K562 (cell line): ENCODE measurements around the gene NCOR2. TPM values are rescaled to one million over a fixed set of nuclear protein-coding genes. Genes with fewer than 3 reads are reported as not detected.

Source experiments
- ARID2 ChIP-seq: fragments of 450-650 bp; IDR thresholded peaks from 2 replicates; pipeline ENCODE4 v1.6.1; 2017; ENCODE audit warnings: antibody characterized with exemption, mild to moderate bottlenecking
- C11orf30 ChIP-seq: fragments of 450-650 bp; IDR thresholded peaks from 2 replicates; pipeline ENCODE4 v1.6.1; 2016; ENCODE audit warnings: low read depth, mild to moderate bottlenecking
- CTCF ChIP-seq, 3 experiments: IDR thresholded peaks in 2 of 3; conservative IDR thresholded peaks in 1 of 3; 2 replicates each; pipeline ENCODE4 v1.5.1; 2011 to 2012; ENCODE audit warnings: low read length in 3 of 3, mild to moderate bottlenecking in 3 of 3, control low read depth in 2 of 3, improper control_type of control experiment in 1 of 3, inconsistent platforms in 1 of 3, low read depth in 1 of 3, mixed read lengths in 1 of 3, moderate library complexity in 1 of 3; ENCODE audit not compliant: insufficient read depth in 2 of 3
- E2F4 ChIP-seq: sonication (generic); formaldehyde crosslinking; IDR thresholded peaks from 2 replicates; pipeline ENCODE4 v1.8.0; 2022; ENCODE audit warnings: mild to moderate bottlenecking, low read depth, missing genetic modification reagents
- GABPB1 ChIP-seq: sonication (generic); formaldehyde crosslinking; IDR thresholded peaks from 2 replicates; pipeline ENCODE4 v1.8.0; 2022; ENCODE audit warnings: mild to moderate bottlenecking, missing genetic modification reagents
- GATAD2A ChIP-seq: fragments of 450-650 bp; IDR thresholded peaks from 2 replicates; pipeline ENCODE4 v1.6.1; 2017
- HNRNPK ChIP-seq: fragments of 200-400 bp; formaldehyde crosslinking; IDR thresholded peaks from one replicate; pipeline ENCODE4 v1.6.1; 2018; ENCODE audit warnings: mild to moderate bottlenecking, low read depth, low read length; ENCODE audit not compliant: poor library complexity, severe bottlenecking
- KAT2B ChIP-seq: IDR thresholded peaks from one replicate; pipeline ENCODE4 v1.6.1; 2012; ENCODE audit warnings: low read depth, mild to moderate bottlenecking, control low read depth, inconsistent platforms, low read length, moderate library complexity
- NFATC3 ChIP-seq: fragments of 450-650 bp; IDR thresholded peaks from 2 replicates; pipeline ENCODE4 v1.6.1; 2017; ENCODE audit warnings: mild to moderate bottlenecking
- THAP7 ChIP-seq: fragments of 250-450 bp; sonication (Bioruptor Pico); IDR thresholded peaks from 2 replicates; pipeline ENCODE4 v1.5.0; 2021
- ZBTB40 ChIP-seq, 2 experiments: fragments of 450-650 bp in 1 of 2; sonication (generic) in 1 of 2; formaldehyde crosslinking in 1 of 2; IDR thresholded peaks; 2 replicates each; pipeline versions ENCODE4 v1.7.1 to v1.9.0; 2016 to 2022; ENCODE audit warnings: inconsistent platforms in 1 of 2, mild to moderate bottlenecking in 1 of 2, missing genetic modification reagents in 1 of 2
- ZKSCAN1 ChIP-seq: fragments of 150-350 bp; IDR thresholded peaks from 2 replicates; pipeline ENCODE4 v1.6.1; 2016; ENCODE audit warnings: low read depth, low read length
- polyA plus RNA-seq, 8 experiments: library from polyadenylated mRNA; depleted of rRNA in 4 of 8; stranded (reverse) in 5 of 8; unstranded in 3 of 8; fragments of >200 nt; fragmentation: Nextera tagmentation in 2 of 8; fragmentation: Illumina TruSeq in 1 of 8; extraction: Ambion mirVana in 2 of 8; extraction: Trizol in 1 of 8; gene quantifications; 2 replicates each; pipeline versions ENCODE4 v1.2.1 to v1.2.3, GENCODE V29; 2011 to 2014; ENCODE audit warnings: inconsistent platforms in 1 of 8, missing spikeins in 1 of 8
- total RNA-seq, 7 experiments: library from RNA; depleted of rRNA in 6 of 7; stranded (reverse); fragments of >200 nt in 6 of 7; fragmentation: Illumina TruSeq in 2 of 7; extraction: Trizol in 2 of 7; gene quantifications; 2 replicates each; pipeline versions ENCODE4 v1.2.1 to v1.2.3, GENCODE V29; 2011 to 2021; ENCODE audit warnings: low replicate concordance in 1 of 7

The NCOR2 gene
- total and polyA plus RNA-seq, 9 of the 15 experiments (the other 6 are each of a cell fraction or from before 2014, with no cell fraction given) = 0.18 to 126 (median 8.4) TPM

GRCh38 chr12:124567673-124568373 lies 411 bp upstream of the NCOR2 start (continued):
- TF ChIP-seq E2F4 (CRISPR knock-in tag) (no peak), NFATC3 (no peak), HNRNPK (no peak), ZKSCAN1 (no peak), C11orf30 (no peak), GATAD2A (0 out of 2 replicates have a peak, but pooled peaks have one; percentile 8), GABPB1 (CRISPR knock-in tag) (peak; percentile 56; the same call in 1 of the 2 replicates), THAP7 (CRISPR knock-in tag) (no peak), ARID2 (no peak), CTCF (IDR thresholded peaks at IDR 0.05 in 2 of 3, conservative IDR thresholded peaks at IDR 0.05 in 1 of 3; ENCODE audit: insufficient read depth in 2 of 3, low read depth in 1 of 3, low read length in 3 of 3) (0 out of 6 replicates have a peak, but pooled peaks of 1 of the 3 experiments have one; percentile 9), ZBTB40 (IDR thresholded peaks at IDR 0.05) (peak; percentile 16; the same call in 1 of the 2 replicates), ZBTB40 (CRISPR knock-in tag; IDR thresholded peaks at IDR 0.05) (no peak), KAT2B (no peak)
